Chondrocyte (in vitro differentiated cells): ENCODE data around the gene RASGRF1. TPM values are rescaled to one million over a fixed set of nuclear protein-coding genes. Genes with fewer than 3 reads are reported as not detected.

Source experiments
- DNase-seq: peaks from one replicate; pipeline ENCODE4 v3.0.0; 2021; ENCODE audit warnings: mixed read lengths, low spot score
- H3K27ac Mint-ChIP-seq: one replicate; pipeline ENCODE4 v1.8.0; 2021; ENCODE audit warnings: mild to moderate bottlenecking, moderate library complexity, mixed read lengths; ENCODE audit not compliant: unreplicated experiment
- H3K27me3 Mint-ChIP-seq: 2 replicates; pipeline ENCODE4 v1.8.0; 2021; ENCODE audit warnings: low read depth, mixed read lengths
- H3K36me3 Mint-ChIP-seq: 2 replicates; pipeline ENCODE4 v1.8.0; 2021; ENCODE audit warnings: low read depth, mixed read lengths
- H3K4me1 Mint-ChIP-seq: 2 replicates; pipeline ENCODE4 v1.8.0; 2021; ENCODE audit warnings: low read depth, mild to moderate bottlenecking, mixed read lengths
- H3K4me3 Mint-ChIP-seq: one replicate; pipeline ENCODE4 v1.8.0; 2021; ENCODE audit warnings: mild to moderate bottlenecking, moderate library complexity, mixed read lengths; ENCODE audit not compliant: unreplicated experiment
- H3K9me3 Mint-ChIP-seq: 2 replicates; pipeline ENCODE4 v1.8.0; 2021; ENCODE audit warnings: low read depth, mixed read lengths
- CTCF ChIP-seq: fragments of 200-600 bp; sonication (generic); IDR thresholded peaks from 2 replicates; pipeline ENCODE4 v1.5.0; 2021; ENCODE audit warnings: antibody characterized with exemption, mild to moderate bottlenecking, moderate library complexity
- total RNA-seq: library from RNA; stranded (reverse); gene quantifications from 3 replicates; pipeline ENCODE4 v1.2.1, GENCODE V29; 2021

RASGRF1 gene
- total RNA-seq, 1 donor from 2014 or later = 0.10 TPM

GRCh38 chr15:79041601-79042168 is 48.9 kb downstream of the RASGRF1 start:
- peaks cover 14% of the 10 kb centered on the region for H3K36me3 Mint-ChIP-seq
- no peak overlapping the region for H3K27ac Mint-ChIP-seq
- H3K27me3 Mint-ChIP-seq = peaks cover 33% of the 10 kb centered on the region
- H3K9me3 Mint-ChIP-seq = peaks cover 16% of the 10 kb centered on the region
- H3K4me3 Mint-ChIP-seq = no peak overlapping the region
- DNase-seq = no peak
- no peak for TF ChIP-seq CTCF
- H3K4me1 Mint-ChIP-seq = no peaks in the 10 kb centered on the region

GRCh38 chr15:79037848-79038247 is 52.7 kb downstream of the RASGRF1 start:
- no peak overlapping the region for H3K4me3 Mint-ChIP-seq
- peaks cover 2% of the 10 kb centered on the region for H3K36me3 Mint-ChIP-seq
- peaks cover 22% of the 10 kb centered on the region for H3K27me3 Mint-ChIP-seq
- peaks cover 9% of the 10 kb centered on the region for H3K9me3 Mint-ChIP-seq
- TF ChIP-seq CTCF = no peak
- no peak for DNase-seq
- peaks cover 4% of the 10 kb centered on the region for H3K4me1 Mint-ChIP-seq
- H3K27ac Mint-ChIP-seq = no peak overlapping the region

- Mint-ChIP-seq H3K27ac (no peak overlapping the region), H3K4me3 (no peak overlapping the region), H3K27me3 (peaks cover 21% of the 10 kb centered on the region), H3K9me3 (peaks cover 6% of the 10 kb centered on the region), H3K4me1 (peaks cover 4% of the 10 kb centered on the region), H3K36me3 (no peaks in the 10 kb centered on the region)
- no peak for TF ChIP-seq CTCF
- DNase-seq = no peak
Measured at GRCh38 chr15:79036323-79036722, 54.3 kb downstream of the RASGRF1 start.

GRCh38 chr15:79035814-79036213 is 54.8 kb downstream of the RASGRF1 start:
- peaks cover 20% of the 10 kb centered on the region for H3K27me3 Mint-ChIP-seq
- H3K4me3 Mint-ChIP-seq = no peak overlapping the region
- DNase-seq = no peak
- H3K36me3 Mint-ChIP-seq = no peaks in the 10 kb centered on the region
- peaks cover 6% of the 10 kb centered on the region for H3K9me3 Mint-ChIP-seq
- no peak for TF ChIP-seq CTCF
- peaks cover 4% of the 10 kb centered on the region for H3K4me1 Mint-ChIP-seq
- no peak overlapping the region for H3K27ac Mint-ChIP-seq

- peak; percentile 57 for TF ChIP-seq CTCF
- Mint-ChIP-seq H3K9me3 (peaks cover 6% of the 10 kb centered on the region), H3K36me3 (no peaks in the 10 kb centered on the region), H3K4me1 (peaks cover 4% of the 10 kb centered on the region), H3K27ac (no peak overlapping the region), H3K4me3 (no peak overlapping the region), H3K27me3 (peaks cover 16% of the 10 kb centered on the region)
- no peak for DNase-seq
Measured at GRCh38 chr15:79035111-79035601, 55.4 kb downstream of the RASGRF1 start.
